ENCODE results near the gene CYP4F8. TPM values are rescaled to one million over a fixed set of nuclear protein-coding genes. Genes with fewer than 3 reads are reported as not detected.
A peak's percentile ranks its signal among the peaks of the same experiment; 100 is the strongest.

The CYP4F8 gene
- total RNA-seq, 1 experiment from 2014 or later = not detected

DNA sequence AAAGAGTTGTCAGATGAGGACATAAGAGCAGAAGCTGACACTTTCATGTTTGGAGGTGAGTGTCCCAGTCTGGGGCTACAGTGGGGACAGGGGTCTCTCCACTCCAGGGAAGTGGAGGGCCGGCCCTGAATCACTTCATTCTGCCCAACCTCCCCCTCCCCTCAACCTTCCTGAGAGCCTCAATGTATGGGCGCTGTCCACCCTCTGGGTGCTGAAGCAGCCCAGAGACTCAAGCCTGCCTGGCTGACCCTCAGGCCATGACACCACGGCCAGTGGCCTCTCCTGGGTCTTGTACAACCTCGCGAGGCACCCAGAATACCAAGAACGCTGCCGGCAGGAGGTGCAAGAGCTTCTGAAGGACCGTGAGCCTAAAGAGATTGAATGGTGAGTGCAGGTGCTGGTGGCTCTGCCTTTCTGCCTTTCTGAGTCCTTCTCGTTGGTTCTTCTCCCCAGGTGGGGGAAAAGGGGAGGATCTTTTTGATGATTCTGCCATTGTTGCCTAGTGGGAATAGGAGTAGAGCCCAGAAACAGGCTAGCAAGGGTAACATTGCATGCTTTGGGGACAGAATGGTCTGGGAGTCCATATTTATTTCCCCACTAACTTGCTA is 8.8 kb downstream of the CYP4F8 start:
- H2BK15ac ChIP-seq (ENCODE audit: low read depth, low read length) = no peak overlapping the region
- H3K27me3 ChIP-seq (ENCODE audit: insufficient read depth, low read length) = no peaks in the 10 kb centered on the region
- peak; percentile 33 for DNase-seq
- no peak overlapping the region for H3K4ac ChIP-seq (ENCODE audit: low read depth, low read length)
- no peaks in the 10 kb centered on the region for H3K79me2 ChIP-seq (ENCODE audit: insufficient read depth, low read length)
- no peaks in the 10 kb centered on the region for H4K20me1 ChIP-seq (ENCODE audit: control insufficient read depth, insufficient read depth, insufficient read length)
- H3K14ac ChIP-seq (ENCODE audit: insufficient read depth, low read length) = no peak overlapping the region
- no peak overlapping the region for H4K5ac ChIP-seq (ENCODE audit: insufficient read length, low read depth, low read length)
- H3K79me1 ChIP-seq (ENCODE audit: insufficient read depth, low read depth, low read length, poor library complexity, severe bottlenecking) = no peaks in the 10 kb centered on the region
- H2BK20ac ChIP-seq (ENCODE audit: low read depth, low read length, poor library complexity, severe bottlenecking) = no peak overlapping the region
- H3K27ac ChIP-seq (ENCODE audit: insufficient read length, low read depth, low read length) = no peak overlapping the region
- no peak overlapping the region for H3K18ac ChIP-seq (ENCODE audit: insufficient read length, low read depth, low read length)
- WGBS (ENCODE audit: extremely low coverage, insufficient read length, low lambda C conversion rate) = no CpG with 5 or more reads among the region's 9 CpGs
- no peak for TF ChIP-seq CTCF (conservative IDR thresholded peaks at IDR 0.05)
- H3K9ac ChIP-seq (ENCODE audit: extremely low read depth, insufficient read length, low read length) = no peak overlapping the region
- H3K9me3 Mint-ChIP-seq = peaks cover 76 to 88% of the 10 kb centered on the region in 2 experiments
- H2BK12ac ChIP-seq (ENCODE audit: insufficient read length, low read depth, low read length) = no peak overlapping the region
- no peak overlapping the region for H2AK5ac ChIP-seq (ENCODE audit: insufficient read length, low read length)
- H3K36me3 Mint-ChIP-seq (ENCODE audit: insufficient read depth in 1 of 3, low read depth in 3 of 3) = peaks cover 6 to 20% (median 8%) of the 10 kb centered on the region in 3 experiments; a peak in 4 of 7 replicates
- no peaks in the 10 kb centered on the region for H3K4me1 Mint-ChIP-seq
- H2BK120ac ChIP-seq (ENCODE audit: low read depth, low read length, poor library complexity, severe bottlenecking) = no peak overlapping the region
- H3K4me3 Mint-ChIP-seq = no peak overlapping the region
- no peak overlapping the region for H2AFZ ChIP-seq (ENCODE audit: low read length)
- H3K27ac Mint-ChIP-seq = no peak overlapping the region
- no peaks in the 10 kb centered on the region for H3K4me1 ChIP-seq (ENCODE audit: insufficient read depth, low read length)
- no peaks in the 10 kb centered on the region for H3K23me2 ChIP-seq (ENCODE audit: insufficient read length, low read depth, low read length, poor library complexity, severe bottlenecking)
- no peak overlapping the region for H3K4me2 ChIP-seq (ENCODE audit: insufficient read depth, insufficient read length, low read length)
- no peak overlapping the region for H4K91ac ChIP-seq (ENCODE audit: insufficient read length, low read depth, low read length)
- H4K8ac ChIP-seq (replicated peaks; ENCODE audit: insufficient read length, low read depth, low read length) = no peak overlapping the region
- H3K9me3 ChIP-seq (ENCODE audit: control insufficient read depth, low read depth, low read length) = peaks cover 63% of the 10 kb centered on the region
- H3K56ac ChIP-seq (ENCODE audit: insufficient read length, low read depth, low read length) = no peak overlapping the region
- H3T11ph ChIP-seq (ENCODE audit: low read length) = no peak overlapping the region
- H2BK5ac ChIP-seq (ENCODE audit: insufficient read length, low read length) = no peak overlapping the region
- H3K27me3 Mint-ChIP-seq (ENCODE audit: low read depth) = no peaks in the 10 kb centered on the region; the same call in none of the 2 replicates
- no peak overlapping the region for H3K23ac ChIP-seq (ENCODE audit: insufficient read length, low read depth, low read length)

Data from H9 (cell line).